Neural cell (in vitro differentiated cells): ENCODE measurements around the gene FOXC2.

Source experiments
- CTCF ChIP-seq: fragments of 450-650 bp; IDR thresholded peaks from 2 replicates; pipeline ENCODE4 v1.5.1; 2014; ENCODE audit warnings: antibody characterized with exemption, mild to moderate bottlenecking, moderate library complexity; ENCODE audit not compliant: poor library complexity, severe bottlenecking
- EZH2 ChIP-seq: fragments of 200-600, 300-800 bp; shearing (Covaris generic), sonication (generic); IDR thresholded peaks from 2 replicates; pipeline ENCODE4 v1.6.1; 2014; ENCODE audit warnings: antibody characterized with exemption, low read length, borderline replicate concordance, mild to moderate bottlenecking; ENCODE audit not compliant: insufficient read depth, poor library complexity, severe bottlenecking
- MXI1 ChIP-seq: fragments of 450-650 bp; conservative IDR thresholded peaks from 2 replicates; pipeline ENCODE4 v1.6.1; 2014; ENCODE audit warnings: antibody characterized with exemption, mild to moderate bottlenecking; ENCODE audit not compliant: poor library complexity, severe bottlenecking
- POLR2AphosphoS5 ChIP-seq: IDR thresholded peaks from 2 replicates; pipeline ENCODE4 v1.6.1; 2012
- RAD21 ChIP-seq: fragments of 450-650 bp; conservative IDR thresholded peaks from 2 replicates; pipeline ENCODE4 v1.6.1; 2014; ENCODE audit warnings: antibody characterized with exemption, mild to moderate bottlenecking, moderate library complexity
- REST ChIP-seq: IDR thresholded peaks from 2 replicates; pipeline ENCODE4 v1.6.1; 2012; ENCODE audit warnings: borderline replicate concordance
- SMC3 ChIP-seq: fragments of 450-650 bp; conservative IDR thresholded peaks from 2 replicates; pipeline ENCODE4 v1.6.1; 2014; ENCODE audit warnings: antibody characterized with exemption, mild to moderate bottlenecking, moderate library complexity; ENCODE audit not compliant: poor library complexity
- TAF1 ChIP-seq: IDR thresholded peaks from 2 replicates; pipeline ENCODE4 v1.6.1; 2012; ENCODE audit warnings: low read depth

- TF ChIP-seq TAF1: no peak
- no peak for TF ChIP-seq CTCF
- TF ChIP-seq RAD21: no peak
- TF ChIP-seq EZH2: no peak
- TF ChIP-seq REST: no peak
- no peak for TF ChIP-seq POLR2AphosphoS5
- TF ChIP-seq SMC3: no peak
- no peak for TF ChIP-seq MXI1
Measured at GRCh38 chr16:86554599-86554916, 12.1 kb upstream of the FOXC2 start.
